ENCODE data around the gene BTBD9.

Gene BTBD9

GRCh38 chr6:38671885-38672467 is 32.2 kb upstream of the BTBD9 start:
- peak; percentile 81 for FAIRE-seq
- DNase-seq (ENCODE audit: insufficient read length, low spot score): peak; percentile 41
- peak; percentile 66 for TF ChIP-seq CTCF (IDR thresholded peaks at IDR 0.05; ENCODE audit: insufficient read depth, missing control alignments)

DNA sequence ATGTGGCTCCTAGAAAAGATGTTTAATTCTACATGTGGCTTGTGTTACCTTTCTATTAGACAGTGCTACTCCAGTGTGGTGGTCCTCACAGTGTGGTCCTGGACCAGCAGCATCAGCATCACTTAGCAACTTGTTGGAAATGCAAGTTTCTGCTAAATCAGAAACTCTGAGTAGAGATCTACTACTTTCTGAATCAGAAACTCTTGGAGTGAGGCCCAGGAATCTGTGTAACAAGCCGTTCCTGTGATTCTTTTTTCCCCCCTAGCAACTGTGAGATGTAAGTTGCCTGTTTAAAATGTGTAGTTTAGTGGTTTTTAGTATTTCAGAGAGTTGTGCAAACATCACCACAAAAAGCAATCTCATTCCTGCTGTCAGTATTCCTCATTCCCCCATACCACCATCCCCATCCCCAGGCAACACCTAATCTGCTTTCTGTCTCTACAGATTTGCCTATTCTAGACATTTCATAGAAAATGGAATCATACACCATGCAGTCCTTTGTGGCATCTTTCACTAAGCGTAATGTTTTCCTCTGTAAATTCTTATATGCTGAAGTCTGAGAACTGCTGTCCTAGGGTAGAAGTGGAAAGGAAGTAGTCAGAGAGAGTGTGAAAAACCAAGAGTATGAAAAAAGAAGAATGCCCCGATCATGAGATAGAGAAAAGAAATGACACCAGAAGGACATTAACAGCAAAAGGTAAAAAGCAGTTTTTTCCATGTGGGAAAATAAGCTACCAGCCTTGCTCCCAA is 18.9 kb upstream of the BTBD9 start:
- FAIRE-seq: no peak
- no peak for DNase-seq (ENCODE audit: insufficient read length, low spot score)
- TF ChIP-seq CTCF (IDR thresholded peaks at IDR 0.05; ENCODE audit: insufficient read depth, missing control alignments): no peak

- no peak for TF ChIP-seq CTCF (IDR thresholded peaks at IDR 0.05; ENCODE audit: insufficient read depth, missing control alignments)
- no peak for FAIRE-seq
Measured at GRCh38 chr6:38656896-38657295, 17.2 kb upstream of the BTBD9 start.

GRCh38 chr6:38654263-38654662 is 14.5 kb upstream of the BTBD9 start:
- DNase-seq (ENCODE audit: insufficient read length, low spot score) (no peak), FAIRE-seq (no peak)
- TF ChIP-seq CTCF (IDR thresholded peaks at IDR 0.05; ENCODE audit: insufficient read depth, missing control alignments): no peak

More at GRCh38 chr6:38656896-38657295, 17.2 kb upstream of the BTBD9 start:
- no peak for DNase-seq (ENCODE audit: insufficient read length, low spot score)

DNA sequence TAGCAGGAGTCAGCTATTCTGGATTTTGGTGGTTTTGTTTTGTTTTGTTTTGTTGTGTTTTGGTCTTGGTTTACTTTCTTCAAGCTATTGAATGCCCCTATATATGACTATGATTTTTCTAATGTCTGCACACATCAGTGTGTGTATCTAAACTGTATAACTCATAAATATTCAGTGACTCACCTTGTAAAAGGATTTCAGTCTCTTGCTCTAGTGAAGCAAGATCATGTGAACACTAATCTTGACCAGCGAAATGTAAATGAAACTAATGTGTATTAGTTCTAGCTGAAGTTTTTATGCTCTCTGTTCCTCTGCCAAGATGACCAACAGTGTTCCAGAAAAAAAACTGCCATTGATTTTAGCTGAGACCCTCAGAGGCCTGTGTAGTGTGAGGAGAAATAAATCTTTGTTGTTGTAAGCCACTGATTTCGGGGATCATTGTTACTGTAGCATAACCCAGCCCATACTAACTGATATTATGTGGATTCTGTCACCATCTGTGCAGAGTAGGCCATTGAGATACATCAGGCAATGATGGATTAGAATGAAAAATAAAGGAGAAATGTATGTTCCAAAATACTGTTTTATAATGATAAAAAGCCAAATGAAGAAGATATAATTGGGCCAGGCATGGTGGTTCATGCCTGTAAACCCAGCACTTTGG is 11.5 kb upstream of the BTBD9 start:
- no peak for TF ChIP-seq CTCF (IDR thresholded peaks at IDR 0.05; ENCODE audit: insufficient read depth, missing control alignments)

GRCh38 chr6:38650207-38650752 is 10.6 kb upstream of the BTBD9 start:
- FAIRE-seq: no peak
- TF ChIP-seq CTCF (IDR thresholded peaks at IDR 0.05; ENCODE audit: insufficient read depth, missing control alignments): no peak

More for the DNA sequence above, 11.5 kb upstream of the BTBD9 start:
- no peak for FAIRE-seq
- no peak for DNase-seq (ENCODE audit: insufficient read length, low spot score)

More at GRCh38 chr6:38650207-38650752, 10.6 kb upstream of the BTBD9 start:
- no peak for DNase-seq (ENCODE audit: insufficient read length, low spot score)
